ENCODE results near the gene NEO1. TPM values are rescaled to one million over a fixed set of nuclear protein-coding genes. Genes with fewer than 3 reads are reported as not detected.

Gene NEO1
- total and polyA plus RNA-seq, 4 donors: 1.6 to 9.9 (median 5.8) TPM

GRCh38 chr15:73153024-73153423, 100.8 kb downstream of the NEO1 start:
- no peaks in the 10 kb centered on the region for H3K9me3 ChIP-seq (ENCODE audit: control insufficient read depth in 4 of 4, low read length in 3 of 4)
- 97% methylated on average over 1 of the region's 1 CpG for WGBS

GRCh38 chr15:73153447-73153846, 101.2 kb downstream of the NEO1 start:
- Histone ChIP-seq H3K27ac (ENCODE audit: low read depth in 1 of 2, low read length in 2 of 2) (no peak overlapping the region), H3K27me3 (ENCODE audit: control insufficient read depth in 4 of 4, insufficient read depth in 4 of 4, low read length in 3 of 4) (no peaks in the 10 kb centered on the region), H3K9me3 (ENCODE audit: control insufficient read depth in 4 of 4, low read length in 3 of 4) (no peaks in the 10 kb centered on the region), H3K4me3 (ENCODE audit: low read depth in 1 of 3, low read length in 3 of 3) (no peak overlapping the region), H3K9ac (ENCODE audit: low read depth in 1 of 2, low read length in 2 of 2) (no peak overlapping the region), H3K36me3 (ENCODE audit: control insufficient read depth in 4 of 4, insufficient read depth in 3 of 4, low read depth in 1 of 4, low read length in 3 of 4) (no peaks in the 10 kb centered on the region), H3K4me1 (ENCODE audit: control insufficient read depth in 4 of 4, insufficient read depth in 4 of 4, low read length in 3 of 4) (no peaks in the 10 kb centered on the region)
- TF ChIP-seq RXRA (IDR thresholded peaks at IDR 0.05) (no peak), RAD21 (IDR thresholded peaks at IDR 0.05) (no peak), FOXA2 (IDR thresholded peaks at IDR 0.05) (no peak), ATF3 (IDR thresholded peaks at IDR 0.05) (no peak), MAX (IDR thresholded peaks at IDR 0.05) (no peak), HNF4G (IDR thresholded peaks at IDR 0.05) (no peak), REST (IDR thresholded peaks at IDR 0.05) (no peak), GABPA (IDR thresholded peaks at IDR 0.05 in 1 of 2, conservative IDR thresholded peaks at IDR 0.05 in 1 of 2) (no peak)
- 97% methylated on average over 5 of the region's 5 CpGs for WGBS
- no peak for DNase-seq (ENCODE audit: low spot score)

More at GRCh38 chr15:73153024-73153423, 100.8 kb downstream of the NEO1 start:
- Histone ChIP-seq H3K9ac (ENCODE audit: low read depth in 1 of 2, low read length in 2 of 2) (no peak overlapping the region), H3K27me3 (ENCODE audit: control insufficient read depth in 4 of 4, insufficient read depth in 4 of 4, low read length in 3 of 4) (no peaks in the 10 kb centered on the region), H3K4me1 (ENCODE audit: control insufficient read depth in 4 of 4, insufficient read depth in 4 of 4, low read length in 3 of 4) (no peaks in the 10 kb centered on the region), H3K4me3 (ENCODE audit: low read depth in 1 of 3, low read length in 3 of 3) (no peak overlapping the region), H3K27ac (ENCODE audit: low read depth in 1 of 2, low read length in 2 of 2) (no peak overlapping the region), H3K36me3 (ENCODE audit: control insufficient read depth in 4 of 4, insufficient read depth in 3 of 4, low read depth in 1 of 4, low read length in 3 of 4) (no peaks in the 10 kb centered on the region)
- TF ChIP-seq TAF1 (conservative IDR thresholded peaks at IDR 0.05) (no peak), ATF3 (IDR thresholded peaks at IDR 0.05) (no peak), YY1 (IDR thresholded peaks at IDR 0.05) (no peak), EGR1 (IDR thresholded peaks at IDR 0.05; ENCODE audit: low read depth in 2 of 2) (no peak), NR2F2 (IDR thresholded peaks at IDR 0.05) (no peak), CTCF (IDR thresholded peaks at IDR 0.05; ENCODE audit: low read depth, low read length, missing input control) (no peak), ZBTB33 (IDR thresholded peaks at IDR 0.05) (no peak), FOXA2 (IDR thresholded peaks at IDR 0.05) (no peak), JUND (IDR thresholded peaks at IDR 0.05) (no peak), HNF4A (conservative IDR thresholded peaks at IDR 0.05) (no peak), MAX (IDR thresholded peaks at IDR 0.05) (no peak), HNF4G (IDR thresholded peaks at IDR 0.05) (no peak), FOXA1 (IDR thresholded peaks at IDR 0.05) (no peak)
- DNase-seq (ENCODE audit: low spot score): no peak
